NCI-H2196 (cell line): ENCODE measurements around the gene GNS.
A peak's percentile ranks its signal among the peaks of the same experiment; 100 is the strongest.
"Not testable (repeated sequence)": the region's sequence is repeated elsewhere in the genome, so short reads cannot be mapped to it uniquely, and the experiment has no call there.

Experiments
- DNase-seq: peaks from one replicate; lab custom pipeline; 2025; ENCODE audit not compliant: unreplicated experiment; lab: John Stamatoyannopoulos, UW

The GNS gene

DNA sequence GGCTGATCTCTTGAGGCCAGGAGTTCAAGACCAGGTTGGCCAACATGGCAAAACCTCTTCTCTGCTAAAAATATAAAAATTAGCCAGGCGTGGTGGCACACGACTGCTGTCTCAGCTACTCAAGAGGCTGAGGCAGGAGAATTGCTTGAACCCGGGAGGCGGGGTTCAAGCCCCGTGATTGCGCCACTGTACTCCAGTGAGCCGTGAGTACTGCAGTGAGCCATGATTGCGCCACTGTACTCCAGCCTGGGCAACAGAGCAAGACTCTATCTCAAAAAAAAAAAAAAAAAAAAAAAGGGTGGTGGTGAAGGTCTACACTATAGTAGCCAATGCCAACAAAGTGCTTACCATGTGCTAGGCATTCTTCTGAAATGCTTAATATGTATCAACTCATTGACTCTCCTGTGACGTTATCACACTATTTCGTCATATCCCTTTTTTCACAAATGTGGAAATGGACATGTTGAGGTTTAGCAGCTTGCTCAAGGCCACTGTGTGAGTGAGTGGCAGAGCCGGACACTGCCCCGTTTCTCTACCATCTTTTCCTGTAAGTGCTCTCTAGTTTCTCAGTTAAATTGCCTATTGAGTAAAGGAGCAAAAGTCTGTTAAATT, 59.6 kb downstream of the GNS start:
- DNase-seq, result no peak

DNA sequence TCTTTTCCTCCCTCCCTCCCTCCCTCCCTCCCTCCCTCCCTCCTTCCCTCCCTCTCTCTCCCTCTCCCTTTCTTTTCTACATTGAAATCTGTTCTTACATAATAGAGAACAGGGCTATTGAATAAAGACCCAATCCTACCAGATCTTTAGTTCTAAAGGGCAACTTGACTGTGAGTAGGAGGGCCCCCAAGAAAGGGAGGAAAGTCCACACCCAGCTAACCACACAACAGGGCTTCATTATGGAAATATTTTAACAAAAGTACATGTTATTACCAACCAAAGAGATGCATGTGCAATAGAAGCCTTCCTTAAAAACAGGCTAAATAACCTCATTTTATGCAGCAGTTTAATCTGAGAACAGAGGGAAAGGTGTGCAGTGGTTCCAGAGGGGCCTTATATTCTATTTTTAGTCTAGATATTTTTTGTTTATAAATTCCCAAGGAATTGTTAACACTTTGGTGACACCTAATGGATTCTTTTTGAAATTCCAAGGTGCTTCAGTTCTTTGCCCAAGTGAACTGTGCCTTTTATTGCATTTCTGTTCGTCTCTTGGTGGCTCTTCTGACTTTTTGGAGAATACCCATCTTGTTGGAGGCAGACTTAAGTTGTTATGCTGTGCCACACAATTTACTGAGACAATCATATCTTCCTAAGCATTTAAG, 63.0 kb downstream of the GNS start:
- peak; percentile 53 for DNase-seq

DNA sequence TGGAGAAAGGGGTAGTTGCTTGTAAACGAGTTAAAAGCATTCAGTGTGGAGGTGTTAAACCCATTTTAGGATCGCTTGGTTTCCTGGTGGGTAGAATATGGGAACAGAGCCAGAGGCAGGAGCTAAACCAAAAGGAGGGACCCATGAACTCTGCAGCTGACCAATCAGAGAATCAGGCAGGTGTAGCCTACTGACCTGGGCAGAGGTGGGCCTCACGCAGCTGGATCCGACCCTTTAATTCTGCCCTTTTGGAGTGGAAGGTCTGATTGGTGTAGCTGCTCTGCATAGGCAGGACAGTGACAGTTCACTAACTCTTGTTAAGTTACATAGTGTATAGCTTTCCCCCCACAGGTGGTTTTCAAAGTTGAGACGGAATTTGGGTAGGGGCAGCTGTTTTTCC, 63.7 kb downstream of the GNS start:
- no peak for DNase-seq

DNA sequence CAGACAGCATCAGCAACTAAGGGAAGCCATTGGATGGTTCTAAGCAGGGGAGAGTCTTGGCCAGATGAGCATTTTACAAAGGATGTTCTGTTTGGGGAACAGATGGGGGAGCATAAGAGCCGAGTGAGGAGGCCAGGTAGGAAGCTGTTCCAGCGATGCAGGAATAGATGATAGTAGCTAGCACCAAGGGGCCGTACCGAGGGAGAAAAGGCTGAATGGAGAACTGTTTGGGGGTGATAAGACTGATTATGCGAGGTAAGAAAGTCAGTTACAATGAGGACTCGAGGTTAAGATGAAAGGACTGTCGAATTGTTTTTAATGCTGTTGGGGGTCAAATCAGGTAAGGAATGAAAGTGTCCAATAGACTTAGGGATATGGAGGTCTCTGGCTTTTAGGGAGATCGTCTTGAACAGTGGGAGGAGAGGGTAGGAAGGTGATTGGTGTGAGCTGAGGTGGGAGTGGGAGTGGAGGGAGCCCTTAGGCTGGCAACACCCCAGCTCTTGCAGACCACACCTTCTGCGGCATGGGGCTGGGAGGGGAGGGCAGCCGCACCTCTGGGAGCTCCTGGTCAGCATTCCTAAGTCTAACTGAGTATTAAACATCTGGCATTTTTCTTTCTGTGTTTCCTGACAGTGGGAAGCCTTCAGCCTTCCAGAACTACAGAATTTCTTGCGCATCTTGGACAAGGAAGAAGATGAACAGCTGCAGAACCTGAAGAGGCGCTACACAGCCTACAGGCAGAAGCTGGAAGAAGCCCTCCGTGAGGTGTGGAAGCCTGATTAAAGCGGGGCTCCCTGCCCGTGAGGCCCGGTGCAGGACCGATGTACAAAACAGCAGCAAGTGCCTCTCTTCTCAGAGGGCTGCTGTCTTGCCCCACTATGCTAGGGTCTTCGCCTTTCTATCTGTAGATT, 64.8 kb downstream of the GNS start:
- no peak for DNase-seq

DNA sequence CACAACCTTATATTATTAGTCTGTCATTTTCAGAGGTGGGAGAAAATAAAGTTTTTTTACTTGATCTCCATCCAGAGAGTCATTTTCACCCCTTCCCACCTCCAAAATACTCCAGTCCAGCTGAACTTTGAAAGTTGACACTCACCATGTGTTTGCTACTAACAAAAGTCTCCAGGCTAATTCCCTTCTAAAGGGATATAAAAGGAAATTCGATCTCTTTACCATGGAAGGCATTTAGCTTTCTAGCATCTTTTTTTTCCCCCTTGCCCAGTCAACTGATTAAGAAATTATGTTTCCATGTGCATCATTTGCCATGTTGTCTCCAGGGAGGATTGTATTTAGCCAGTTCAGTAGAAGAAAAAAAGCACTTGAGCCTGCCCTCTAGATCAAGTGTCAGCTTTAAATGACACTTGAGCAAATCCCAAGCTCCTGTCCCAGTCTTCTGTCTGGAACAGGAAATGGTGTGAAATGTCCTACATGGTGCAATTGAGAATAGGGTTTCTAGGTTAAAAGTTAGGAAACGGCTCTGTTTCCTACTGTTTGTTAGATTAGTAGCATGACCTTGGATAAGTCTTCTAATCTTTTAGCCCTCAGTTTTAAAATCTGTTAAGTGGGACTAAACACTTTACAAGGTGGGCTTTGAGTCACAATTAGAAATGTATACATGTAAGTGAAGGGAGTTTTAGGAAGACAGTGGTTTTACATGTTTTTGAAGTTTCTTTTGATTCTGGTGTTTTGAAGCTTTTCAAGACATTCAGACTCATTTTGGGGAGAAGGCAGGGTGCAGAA, 67.2 kb downstream of the GNS start:
- peak; percentile 83 for DNase-seq

DNA sequence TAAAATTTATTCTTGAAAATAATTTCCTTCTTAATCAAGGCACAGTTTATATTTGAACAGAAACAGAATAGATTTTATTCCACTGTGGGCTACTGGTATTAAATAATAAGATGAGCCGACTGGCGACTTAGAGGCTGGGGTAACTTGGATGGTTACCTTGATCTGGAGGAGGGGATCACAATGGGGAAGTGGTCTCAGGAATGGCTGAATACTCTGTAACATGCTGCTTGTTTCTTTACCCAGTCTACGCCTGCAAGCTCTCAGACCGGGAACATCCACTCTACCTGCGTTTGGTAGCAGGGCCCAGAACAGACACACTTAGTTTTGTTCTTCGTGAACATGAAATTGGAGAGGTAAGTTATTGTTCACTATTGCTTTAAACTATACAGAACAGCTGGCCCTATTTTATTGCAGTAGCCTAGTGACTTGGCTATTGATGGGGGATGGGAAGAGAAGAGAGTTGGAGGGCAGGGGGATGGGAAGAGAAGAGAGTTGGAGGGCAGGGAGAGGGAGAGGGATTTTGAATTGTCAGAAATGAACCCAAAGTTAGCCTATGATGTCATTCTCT, 67.9 kb downstream of the GNS start:
- peak; percentile 77 for DNase-seq

DNA sequence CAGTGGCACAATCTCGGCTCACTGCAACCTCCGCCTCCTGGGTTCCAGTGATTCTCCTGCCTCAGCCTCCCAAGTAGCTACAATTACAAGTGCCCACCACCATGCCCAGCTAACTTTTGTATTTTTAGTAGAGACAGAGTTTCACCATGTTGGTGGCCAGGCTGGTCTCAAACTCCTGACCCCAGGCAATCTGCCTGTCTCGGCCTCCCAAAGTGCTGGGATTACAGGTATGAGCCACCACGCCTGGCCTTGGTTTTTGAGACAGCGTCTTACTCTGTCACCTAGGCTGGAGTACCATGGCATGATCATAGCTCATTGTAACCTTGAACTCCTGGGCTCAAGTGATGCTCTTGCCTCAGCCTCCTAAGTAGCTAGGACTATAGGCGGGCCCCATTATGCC, 69.0 kb downstream of the GNS start:
- not testable (repeated sequence) for DNase-seq

DNA sequence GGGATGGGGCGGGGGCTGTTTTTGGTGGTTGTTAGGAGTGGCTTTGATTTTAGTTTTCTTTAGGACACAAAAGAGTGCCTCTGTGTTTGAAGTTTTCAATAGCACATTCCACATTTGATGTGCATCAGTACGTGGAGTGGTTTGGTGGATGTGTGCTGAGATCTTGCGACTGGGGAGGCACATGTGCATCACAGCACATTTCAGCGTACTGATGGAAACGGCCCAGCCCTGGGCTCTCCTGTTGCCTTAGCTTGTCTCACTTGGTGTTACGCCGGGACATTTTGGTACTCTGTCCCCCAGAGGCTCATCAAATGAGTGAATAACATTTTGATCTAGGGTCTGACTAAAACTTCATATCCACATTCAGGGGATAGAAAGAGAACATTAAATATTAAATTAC, 70.5 kb downstream of the GNS start:
- no peak for DNase-seq

DNA sequence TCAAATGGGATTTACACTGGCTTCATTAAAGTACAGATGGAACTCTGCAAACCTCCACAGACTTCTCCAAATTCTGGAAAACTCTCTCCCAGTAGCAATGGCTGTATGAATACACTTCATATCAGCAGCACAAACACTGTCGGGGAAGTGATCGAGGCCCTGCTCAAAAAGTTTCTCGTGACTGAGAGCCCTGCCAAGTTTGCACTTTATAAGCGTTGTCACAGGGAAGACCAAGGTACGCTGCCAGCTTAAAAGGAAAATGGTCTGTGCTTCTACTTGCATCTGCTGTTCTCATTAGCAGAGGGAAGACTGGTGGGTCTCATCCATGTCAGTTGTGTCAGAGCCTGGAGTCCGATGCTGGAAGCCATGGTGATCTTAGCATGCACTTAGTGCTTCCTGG, 71.0 kb downstream of the GNS start:
- no peak for DNase-seq

DNA sequence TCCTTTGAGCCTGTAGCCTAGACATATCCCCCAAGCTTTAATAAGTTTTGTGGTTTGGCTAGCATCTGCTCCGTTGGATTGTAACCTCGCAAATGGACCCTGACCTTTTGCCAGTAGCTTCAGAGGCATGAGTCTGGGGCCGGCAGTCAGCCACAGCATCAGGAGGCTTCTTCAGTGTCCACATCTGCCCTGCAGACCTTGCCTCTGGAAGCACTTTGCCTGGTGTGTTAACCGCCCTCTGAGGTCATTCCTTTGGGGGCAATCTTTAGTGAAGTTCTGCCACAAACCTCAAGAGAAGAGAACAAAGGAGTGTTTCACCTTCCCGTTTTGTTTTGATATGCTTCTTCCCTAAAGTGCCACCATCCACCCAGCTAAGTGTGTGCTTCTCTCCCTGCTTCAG, 71.4 kb downstream of the GNS start:
- no peak for DNase-seq

DNA sequence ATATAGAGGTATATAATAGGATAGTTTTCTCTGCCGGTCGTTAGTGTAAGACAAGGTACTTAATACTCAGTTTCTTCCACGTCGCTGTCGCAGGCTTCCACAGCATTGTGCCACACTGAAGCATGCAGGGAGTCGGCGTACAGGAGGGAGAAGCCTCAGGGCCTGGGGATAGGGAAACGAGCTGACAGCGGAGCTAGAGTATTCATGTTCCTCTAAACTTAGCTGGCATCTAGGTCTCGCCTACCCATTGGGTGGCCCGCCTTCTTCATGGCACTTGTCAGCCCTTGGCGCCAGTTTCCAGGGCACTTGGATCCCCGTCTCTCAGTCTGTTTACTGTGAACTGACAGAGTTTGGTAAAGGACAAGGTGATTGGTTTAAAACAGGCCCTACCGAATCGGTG, 73.6 kb downstream of the GNS start:
- no peak for DNase-seq

DNA sequence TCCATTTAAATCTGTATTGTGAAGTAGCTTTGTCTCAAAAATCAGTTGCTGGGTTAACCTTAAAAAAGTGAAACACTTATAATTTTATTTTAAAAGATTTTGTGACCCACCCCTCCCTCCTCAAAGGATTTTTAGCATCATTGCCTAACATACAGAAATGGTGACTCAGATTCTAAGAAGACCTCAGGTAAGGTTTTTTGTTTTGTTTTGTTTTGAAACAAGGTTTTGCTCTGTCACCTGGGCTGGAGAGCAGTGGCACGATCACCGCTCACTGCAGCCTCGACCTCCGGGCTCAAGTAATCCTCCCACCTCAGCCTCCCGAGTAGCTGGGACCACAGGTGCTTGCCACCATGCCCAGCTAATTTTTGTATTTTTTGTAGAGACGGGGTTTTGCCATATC, 74.2 kb downstream of the GNS start:
- no peak for DNase-seq

DNA sequence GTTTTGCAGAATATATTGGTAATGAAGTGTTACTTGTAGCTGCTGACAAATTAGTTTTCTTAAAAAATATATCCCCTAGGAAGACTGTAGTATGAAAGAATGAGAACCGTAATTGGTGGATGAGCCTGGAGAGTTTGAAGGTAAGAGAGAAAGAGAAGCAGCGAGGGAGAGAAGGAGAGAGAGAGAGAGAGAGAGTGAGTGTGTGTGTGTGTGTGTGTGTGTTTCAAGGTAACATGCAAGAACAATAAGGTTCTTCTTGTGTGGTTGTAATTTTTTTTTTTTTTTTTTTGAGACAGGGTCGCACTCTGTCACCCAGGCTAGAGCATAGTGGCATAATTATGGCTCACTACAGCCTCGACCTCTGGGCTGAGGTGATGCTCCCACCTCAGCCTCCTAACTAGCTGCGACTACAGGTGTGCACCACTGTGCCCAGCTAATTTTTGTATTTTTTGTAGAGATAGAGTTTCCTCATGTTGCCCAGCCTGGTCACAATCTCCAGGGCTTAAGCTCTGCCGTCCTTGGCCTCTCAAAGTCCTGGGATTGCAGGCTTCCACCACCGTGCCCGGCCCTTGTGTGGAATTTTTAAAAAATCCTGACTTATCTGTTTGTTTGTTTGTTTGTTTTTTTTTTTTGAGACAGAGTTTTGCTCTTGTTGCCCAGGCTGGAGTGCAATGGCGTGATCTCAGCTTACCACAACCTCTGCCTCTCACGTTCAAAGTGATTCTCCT, 75.2 kb downstream of the GNS start:
- no peak for DNase-seq

DNA sequence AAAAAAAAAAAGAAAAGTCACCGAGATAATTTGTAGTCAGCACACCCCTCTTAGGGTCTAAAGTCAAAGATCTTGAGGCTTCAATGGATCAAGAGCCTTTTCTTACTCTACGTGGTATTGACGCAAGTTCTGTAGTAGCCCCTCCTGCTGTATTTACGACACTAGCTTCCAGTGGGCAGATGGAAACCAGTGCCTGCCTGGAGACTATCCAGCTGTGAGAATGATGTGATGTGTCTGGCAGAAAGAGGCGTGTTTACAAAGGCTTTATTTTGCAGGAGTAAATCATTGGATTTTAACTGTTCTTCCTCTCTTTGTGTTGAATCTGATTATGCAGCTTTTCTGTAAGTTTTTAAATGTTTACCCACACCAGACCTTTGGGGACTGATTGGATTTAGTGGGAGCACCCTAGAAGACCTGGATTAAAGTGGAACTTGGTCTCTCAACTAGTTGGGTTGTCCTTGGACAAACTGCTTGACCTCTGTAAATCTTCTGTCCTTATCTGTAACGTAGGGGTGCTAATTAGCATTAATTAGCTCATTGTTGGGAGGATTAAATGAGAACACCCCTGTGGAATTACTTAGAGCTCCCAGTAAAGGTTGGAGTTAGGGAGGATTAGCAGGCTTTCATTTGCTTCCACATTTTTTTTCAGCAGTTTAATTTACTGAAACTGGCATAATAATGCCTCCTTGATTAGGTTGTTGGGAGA, 76.5 kb downstream of the GNS start:
- DNase-seq, result peak; percentile 26

DNA sequence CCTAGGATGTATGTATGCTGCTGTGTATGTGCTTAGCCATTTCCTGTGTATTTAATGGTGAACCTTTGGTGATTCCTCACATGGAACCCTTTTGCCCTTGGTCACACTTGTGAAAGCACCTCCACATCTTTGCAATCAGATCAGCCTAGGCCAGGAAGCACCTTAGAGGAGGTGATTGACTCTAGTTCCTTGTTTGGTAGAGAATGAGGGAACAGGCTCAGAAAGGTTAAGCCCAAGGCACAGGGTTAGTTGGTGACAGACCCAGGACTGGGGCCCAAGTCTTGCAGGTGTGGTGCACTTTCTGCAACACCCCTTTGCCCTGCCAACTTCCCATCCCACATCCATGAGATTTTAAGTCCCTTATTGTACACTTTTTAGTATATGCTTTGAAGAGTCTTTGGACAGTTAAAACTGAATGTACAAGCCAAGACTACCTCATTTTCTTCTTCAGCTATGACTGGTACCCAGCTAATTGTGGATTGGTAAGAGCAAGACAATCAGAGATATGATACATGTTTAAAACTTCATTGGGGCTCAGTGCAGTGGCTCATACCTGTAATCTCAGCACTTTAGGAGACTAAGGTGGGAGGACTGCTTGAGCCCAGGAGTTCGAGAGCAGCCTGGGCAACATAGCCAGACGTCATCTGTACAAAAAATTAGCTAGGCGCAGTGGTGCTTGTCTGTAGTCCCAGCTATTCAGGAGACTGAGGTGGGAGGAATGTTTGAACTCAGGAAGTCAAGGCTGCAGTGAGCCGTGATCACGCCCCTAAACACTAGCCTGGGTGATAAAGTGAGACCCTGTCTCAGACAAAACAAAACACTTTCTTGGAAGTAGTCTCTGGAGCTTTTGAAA, 77.8 kb downstream of the GNS start:
- no peak for DNase-seq

DNA sequence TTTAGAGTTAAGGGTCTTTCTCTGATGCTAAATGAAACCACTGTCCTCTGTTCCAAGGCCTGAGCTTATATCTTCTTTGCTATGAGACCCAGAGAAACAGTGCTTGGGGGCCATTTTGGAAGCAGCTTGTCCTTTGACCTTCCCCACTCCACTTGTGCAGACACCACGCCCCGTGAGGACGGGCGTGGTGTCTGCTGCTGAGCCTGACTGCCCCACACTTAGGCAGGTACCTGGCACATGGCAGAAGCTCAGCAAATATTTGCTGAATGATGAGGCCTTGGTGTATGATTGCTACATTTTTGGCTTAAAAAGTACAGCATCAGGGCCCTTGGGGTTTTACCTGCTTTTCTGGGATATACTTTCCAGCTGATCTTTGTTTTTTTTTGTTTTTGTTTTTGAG, 79.0 kb downstream of the GNS start:
- peak; percentile 21 for DNase-seq

DNA sequence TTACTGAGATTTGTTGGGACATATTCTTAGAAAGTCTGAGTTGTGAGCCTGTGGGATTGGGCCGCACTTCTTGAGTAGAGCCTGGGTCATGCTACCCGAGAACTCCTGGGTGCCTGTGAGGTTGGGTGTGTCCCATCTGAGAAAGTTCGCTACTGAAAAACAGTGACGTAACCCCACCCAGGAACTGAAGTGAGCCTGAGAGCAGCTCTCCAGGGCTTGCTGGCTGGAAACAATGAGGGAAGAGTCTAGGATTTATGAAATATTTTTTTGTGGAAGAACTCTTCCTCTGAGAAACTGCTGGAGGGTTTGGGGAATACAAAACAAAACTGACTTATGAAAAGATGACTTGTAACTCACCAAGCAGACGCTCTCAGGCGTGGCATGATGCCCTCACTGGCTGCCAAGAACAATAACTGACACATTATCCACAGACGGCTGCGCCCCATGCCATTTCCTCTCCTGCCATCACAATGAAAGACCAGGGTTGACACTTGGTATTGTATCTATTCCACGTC, 79.7 kb downstream of the GNS start:
- peak; percentile 66 for DNase-seq

DNA sequence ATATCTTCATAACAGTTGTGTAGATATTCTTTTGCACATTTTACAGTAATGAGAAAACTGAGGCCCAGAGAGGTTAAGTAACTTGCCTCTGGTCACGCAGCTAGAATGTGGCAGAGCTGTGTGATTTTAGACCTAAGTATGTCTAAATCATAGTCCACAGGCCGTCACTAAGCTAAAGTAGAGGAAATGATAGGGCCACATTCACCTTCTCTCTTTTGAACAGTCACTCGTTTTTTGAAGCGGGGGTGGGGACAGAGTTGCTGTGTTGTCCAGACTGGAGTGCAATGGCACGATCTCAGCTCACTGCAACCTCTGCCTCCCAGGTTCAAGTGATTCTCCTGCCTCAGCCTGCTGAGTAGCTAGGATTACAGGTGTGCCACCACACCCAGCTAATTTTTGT, 80.4 kb downstream of the GNS start:
- no peak for DNase-seq

DNA sequence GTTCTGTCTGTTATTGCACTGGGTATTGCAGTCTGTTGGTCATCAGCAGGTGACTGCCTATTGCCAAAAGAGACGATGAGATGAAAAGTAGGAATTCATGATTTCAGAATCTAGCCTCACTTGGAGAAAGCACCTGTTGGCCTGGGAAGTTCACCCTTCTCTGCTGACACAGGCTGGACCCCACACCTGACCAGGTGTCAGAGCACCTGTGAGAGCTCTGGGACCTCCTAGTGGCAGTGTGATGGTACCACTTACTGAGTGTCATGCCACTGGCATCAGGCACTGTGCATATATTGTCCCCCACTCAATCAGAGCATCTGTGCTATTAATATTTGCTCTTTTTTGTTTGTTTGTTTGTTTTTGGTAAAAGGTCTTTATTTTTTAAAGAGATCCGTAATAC, 81.0 kb downstream of the GNS start:
- DNase-seq, result peak; percentile 16
